H1 (cell line): Measurements from ENCODE around the gene GALNT6.

Source experiments
- ATF3 ChIP-seq: IDR thresholded peaks from 2 replicates; pipeline ENCODE4 v1.6.1; 2011; ENCODE audit warnings: low read depth, mild to moderate bottlenecking, low read length; ENCODE audit not compliant: insufficient read depth
- BRCA1 ChIP-seq: IDR thresholded peaks from 2 replicates; pipeline ENCODE4 v1.6.1; 2012; ENCODE audit warnings: low read depth, low read length, improper control_type of control experiment
- CEBPB ChIP-seq: IDR thresholded peaks from 2 replicates; pipeline ENCODE4 v1.6.1; 2012; ENCODE audit warnings: low read depth, low read length
- CTCF ChIP-seq, 3 experiments: IDR thresholded peaks; 1 replicate in 2 of 3; 2 replicates in 1 of 3; pipeline versions ENCODE4 v1.5.1 to v1.6.1; 2011; ENCODE audit warnings: low read length in 3 of 3, mild to moderate bottlenecking in 3 of 3, inconsistent platforms in 2 of 3, low read depth in 1 of 3, moderate library complexity in 1 of 3; ENCODE audit not compliant: insufficient read depth in 1 of 3; ENCODE audit errors: control extremely low read depth in 1 of 3
- EP300 ChIP-seq, 2 experiments: IDR thresholded peaks; 1 replicate in 1 of 2; 2 replicates in 1 of 2; pipeline ENCODE4 v1.6.1; 2011 to 2012; ENCODE audit warnings: low read depth in 2 of 2, low read length in 2 of 2, mild to moderate bottlenecking in 2 of 2, borderline replicate concordance in 1 of 2, inconsistent platforms in 1 of 2, moderate library complexity in 1 of 2
- EZH2 ChIP-seq: fragments of 200-600 bp; sonication (generic); IDR thresholded peaks from 2 replicates; pipeline ENCODE4 v1.7.1; 2012; ENCODE audit warnings: low read depth, mild to moderate bottlenecking, moderate library complexity, low read length, inconsistent platforms; ENCODE audit not compliant: severe bottlenecking
- HDAC2 ChIP-seq, 2 experiments: fragments of 300-600 bp in 1 of 2; sonication (generic) in 1 of 2; IDR thresholded peaks; 2 replicates each; pipeline ENCODE4 v1.6.1; 2011 to 2012; ENCODE audit warnings: low read depth in 2 of 2, low read length in 2 of 2, mild to moderate bottlenecking in 2 of 2, moderate library complexity in 2 of 2, borderline replicate concordance in 1 of 2, inconsistent platforms in 1 of 2
- JUN ChIP-seq: IDR thresholded peaks from 2 replicates; pipeline ENCODE4 v1.6.1; 2011; ENCODE audit warnings: low read depth, mild to moderate bottlenecking, improper control_type of control experiment, low read length
- KDM1A ChIP-seq: fragments of 200-600, 300-600 bp; sonication (generic); IDR thresholded peaks from 2 replicates; pipeline ENCODE4 v1.7.1; 2016; ENCODE audit warnings: mild to moderate bottlenecking, low read length, borderline replicate concordance
- MAX ChIP-seq: IDR thresholded peaks from 2 replicates; pipeline ENCODE4 v1.6.1; 2012; ENCODE audit warnings: inconsistent platforms
- POLR2A ChIP-seq, 2 experiments: IDR thresholded peaks; 1 replicate in 1 of 2; 2 replicates in 1 of 2; pipeline ENCODE4 v1.6.1; 2011; ENCODE audit warnings: low read depth in 2 of 2, low read length in 2 of 2, mild to moderate bottlenecking in 2 of 2; ENCODE audit errors: control extremely low read depth in 1 of 2
- RAD21 ChIP-seq, 2 experiments: IDR thresholded peaks in 1 of 2; conservative IDR thresholded peaks in 1 of 2; 2 replicates each; pipeline ENCODE4 v1.6.1; 2011; ENCODE audit warnings: low read depth in 2 of 2, low read length in 2 of 2, improper control_type of control experiment in 1 of 2, inconsistent platforms in 1 of 2, mild to moderate bottlenecking in 1 of 2, moderate library complexity in 1 of 2
- SP2 ChIP-seq: IDR thresholded peaks from 2 replicates; pipeline ENCODE4 v1.6.1; 2012; ENCODE audit warnings: mild to moderate bottlenecking, low read length, inconsistent platforms
- YY1 ChIP-seq: IDR thresholded peaks from 2 replicates; pipeline ENCODE4 v1.6.1; 2011; ENCODE audit warnings: low read depth, mild to moderate bottlenecking, low read length

GRCh38 chr12:51419425-51420193 lies 28.4 kb upstream of the GALNT6 start:
- no peak for TF ChIP-seq SP2
- TF ChIP-seq EP300 (IDR thresholded peaks at IDR 0.05; ENCODE audit: borderline replicate concordance in 1 of 2, low read depth in 2 of 2, low read length in 2 of 2) = no peak
- no peak for TF ChIP-seq HDAC2 (IDR thresholded peaks at IDR 0.05; ENCODE audit: borderline replicate concordance in 1 of 2, low read depth in 2 of 2, low read length in 2 of 2)
- peak in 2 of 3 experiments; percentile 12 to 38; a peak in 3 of 4 replicates for TF ChIP-seq CTCF (IDR thresholded peaks at IDR 0.05; ENCODE audit: control extremely low read depth in 1 of 3, insufficient read depth in 1 of 3, low read depth in 1 of 3, low read length in 3 of 3)
- TF ChIP-seq KDM1A = no peak
- TF ChIP-seq RAD21 (IDR thresholded peaks at IDR 0.05 in 1 of 2, conservative IDR thresholded peaks at IDR 0.05 in 1 of 2; ENCODE audit: low read depth in 2 of 2, low read length in 2 of 2) = 0 out of 4 replicates have a peak, but pooled peaks of 1 of the 2 experiments have one; percentile 5
- TF ChIP-seq ATF3 = no peak
- TF ChIP-seq YY1 = no peak
- no peak for TF ChIP-seq POLR2A (IDR thresholded peaks at IDR 0.05; ENCODE audit: control extremely low read depth in 1 of 2, low read depth in 2 of 2, low read length in 2 of 2)
- TF ChIP-seq BRCA1 = no peak
- no peak for TF ChIP-seq MAX
- TF ChIP-seq JUN = no peak
- TF ChIP-seq CEBPB = no peak
- no peak for TF ChIP-seq EZH2
